Panc1 (cell line): ENCODE measurements around the gene SLC15A1. TPM values are rescaled to one million over a fixed set of nuclear protein-coding genes. Genes with fewer than 3 reads are reported as not detected.

ENCODE experiments used
- ATAC-seq: fragments of 200-7000 bp; cut with Tn5 transposase; 2 replicates; pipeline ENCODE4 v1.9.1; 2020; ENCODE audit warnings: mild to moderate bottlenecking, moderate library complexity
- BruUV-seq: library from RNA; stranded (reverse); fragments of 400-500 nt; replicated peaks from 2 replicates; lab custom pipeline; 2021; lab: Mats Ljungman, UMichigan
- CTCF ChIA-PET: fragments of 300-600 bp; sonication (Branson Sonifier 250); formaldehyde crosslinking; loops from one replicate; lab custom pipeline; 2022; ENCODE audit warnings: antibody characterized with exemption; lab: Charles Lee
- POLR2A ChIA-PET: fragments of 300-600 bp; sonication (Branson Sonifier 250); formaldehyde crosslinking; loops from one replicate; lab custom pipeline; 2022; ENCODE audit warnings: antibody characterized with exemption; lab: Charles Lee
- DNase-seq: peaks from one replicate; pipeline ENCODE4 v3.0.0-alpha.2; 2010; ENCODE audit warnings: low read depth, low spot score
- H3K27ac ChIP-seq: 2 replicates; pipeline ENCODE4 v1.5.1; 2011; ENCODE audit warnings: mild to moderate bottlenecking, low read length, inconsistent platforms
- H3K27me3 ChIP-seq: fragments of 200-500 bp; sonication (Bioruptor generic); 2 replicates; pipeline ENCODE4 v1.6.0; 2014; ENCODE audit warnings: low read length, inconsistent platforms; ENCODE audit not compliant: control insufficient read depth, insufficient read depth
- H3K36me3 ChIP-seq: fragments of 200-500 bp; sonication (Bioruptor generic); 2 replicates; pipeline ENCODE4 v1.5.1; 2014; ENCODE audit warnings: inconsistent platforms, mild to moderate bottlenecking, low read length, moderate library complexity; ENCODE audit not compliant: control insufficient read depth, insufficient read depth
- H3K4me1 ChIP-seq: 2 replicates; pipeline ENCODE4 v1.5.1; 2011; ENCODE audit warnings: inconsistent platforms, mild to moderate bottlenecking, low read length, moderate library complexity; ENCODE audit not compliant: control insufficient read depth, insufficient read depth
- H3K4me3 ChIP-seq, 2 experiments: 2 replicates each; pipeline ENCODE4 v1.5.1; 2011 to 2012; ENCODE audit warnings: low read depth in 2 of 2, low read length in 2 of 2, mild to moderate bottlenecking in 2 of 2, inconsistent platforms in 1 of 2, moderate library complexity in 1 of 2
- H3K9me3 ChIP-seq: fragments of 200-500 bp; sonication (Bioruptor generic); 2 replicates; pipeline ENCODE4 v1.5.1; 2014; ENCODE audit warnings: low read depth, mild to moderate bottlenecking, inconsistent platforms, low read length, moderate library complexity; ENCODE audit not compliant: control insufficient read depth, insufficient read depth
- CTCF ChIP-seq: fragments of 450-650 bp; IDR thresholded peaks from 2 replicates; pipeline ENCODE4 v1.5.1; 2017; ENCODE audit warnings: mild to moderate bottlenecking
- POLR2AphosphoS5 ChIP-seq: IDR thresholded peaks from 2 replicates; pipeline ENCODE4 v1.6.1; 2012; ENCODE audit warnings: mild to moderate bottlenecking, low read depth, low read length, moderate library complexity
- REST ChIP-seq, 2 experiments: IDR thresholded peaks; 2 replicates each; pipeline ENCODE4 v1.6.1; 2011 to 2012; ENCODE audit warnings: low read depth in 2 of 2, control low read depth in 1 of 2, low read length in 1 of 2, mild to moderate bottlenecking in 1 of 2, moderate library complexity in 1 of 2; ENCODE audit not compliant: insufficient read depth in 1 of 2
- SIN3A ChIP-seq: IDR thresholded peaks from 2 replicates; pipeline ENCODE4 v1.6.1; 2012; ENCODE audit warnings: low read depth, mild to moderate bottlenecking, low read length, moderate library complexity, borderline replicate concordance; ENCODE audit not compliant: insufficient read depth
- TCF7L2 ChIP-seq: IDR thresholded peaks from 2 replicates; pipeline ENCODE4 v1.6.1; 2011; ENCODE audit warnings: mild to moderate bottlenecking, low read depth, low read length, inconsistent platforms
- in situ Hi-C: cut with HindIII; loops from 2 replicates; pipeline ENCODE4 v1.10.0; 2016; ENCODE audit warnings: low sequenced_read_pairs, low pct_unique_long_range_greater_than_20kb
- intact Hi-C: fragments of 100-400 bp; cut with micrococcal nuclease; formaldehyde crosslinking; loops from one replicate; pipeline ENCODE4 v1.10.0; 2022; ENCODE audit not compliant: unreplicated experiment
- total RNA-seq: library from RNA; stranded (reverse); gene quantifications from one replicate; pipeline ENCODE4 v1.2.1, GENCODE V29; 2021; ENCODE audit not compliant: unreplicated experiment

The SLC15A1 gene
- total RNA-seq, 1 experiment from 2014 or later, result 0.18 TPM

GRCh38 chr13:98787996-98788395 lies 35.5 kb upstream of the SLC15A1 start:
- ATAC-seq (no peak), DNase-seq (no peak)
- Histone ChIP-seq H3K36me3 (no peaks in the 10 kb centered on the region), H3K27ac (no peak overlapping the region), H3K9me3 (no peaks in the 10 kb centered on the region), H3K4me1 (no peaks in the 10 kb centered on the region), H3K27me3 (no peaks in the 10 kb centered on the region), H3K4me3 (no peak overlapping the region)
- in situ Hi-C loops, result no loop called here
- ChIA-PET CTCF (no interaction called here), POLR2A (no interaction called here)
- TF ChIP-seq TCF7L2 (no peak), POLR2AphosphoS5 (no peak), REST (IDR thresholded peaks at IDR 0.05; ENCODE audit: insufficient read depth in 1 of 2, low read depth in 2 of 2, low read length in 1 of 2) (no peak), CTCF (no peak), SIN3A (no peak)
- no TSS peak for BruUV-seq
- intact Hi-C loops, result no loop called here

GRCh38 chr13:98787173-98787572 lies 34.7 kb upstream of the SLC15A1 start:
- ChIA-PET POLR2A (no interaction called here), CTCF (no interaction called here)
- Histone ChIP-seq H3K4me3 (no peak overlapping the region), H3K27ac (no peak overlapping the region), H3K9me3 (no peaks in the 10 kb centered on the region), H3K27me3 (no peaks in the 10 kb centered on the region), H3K36me3 (no peaks in the 10 kb centered on the region), H3K4me1 (no peaks in the 10 kb centered on the region)
- no TSS peak for BruUV-seq
- in situ Hi-C loops, result no loop called here
- no peak for TF ChIP-seq REST (IDR thresholded peaks at IDR 0.05; ENCODE audit: insufficient read depth in 1 of 2, low read depth in 2 of 2, low read length in 1 of 2)
- TF ChIP-seq SIN3A, result no peak
- no peak for TF ChIP-seq CTCF
- no peak for TF ChIP-seq TCF7L2
- no peak for TF ChIP-seq POLR2AphosphoS5
- ATAC-seq (no peak), DNase-seq (no peak)
- intact Hi-C loops, result no loop called here
